Suppressor macrophage treated with lipopolysaccharide for 4 hours (primary cell): ENCODE results near the gene TOR2A.

ENCODE experiments used
- DNase-seq: peaks from one replicate; pipeline ENCODE4 v3.0.0-alpha.2; 2020

Gene TOR2A

DNA sequence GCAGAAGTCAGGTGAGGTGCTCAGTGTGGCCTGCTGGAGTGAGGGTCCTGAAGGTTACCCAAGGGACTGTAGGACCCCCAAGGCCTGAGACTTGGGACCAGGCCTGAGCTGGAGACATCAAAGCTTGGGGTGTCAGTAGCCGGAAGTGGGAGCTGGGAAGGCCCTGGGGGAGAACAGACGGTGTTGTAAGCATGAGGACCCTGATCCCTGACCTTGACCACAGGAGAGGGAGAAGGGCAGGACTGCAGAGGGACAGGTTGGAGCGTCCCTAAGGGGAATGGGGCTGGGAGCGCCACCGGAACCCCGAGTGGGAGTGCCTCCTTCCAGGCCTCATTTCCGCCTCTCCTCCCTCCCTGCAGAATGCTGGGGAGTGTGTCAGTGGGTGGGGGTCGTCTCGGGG lies 18.7 kb downstream of the TOR2A start:
- DNase-seq: no peak

DNA sequence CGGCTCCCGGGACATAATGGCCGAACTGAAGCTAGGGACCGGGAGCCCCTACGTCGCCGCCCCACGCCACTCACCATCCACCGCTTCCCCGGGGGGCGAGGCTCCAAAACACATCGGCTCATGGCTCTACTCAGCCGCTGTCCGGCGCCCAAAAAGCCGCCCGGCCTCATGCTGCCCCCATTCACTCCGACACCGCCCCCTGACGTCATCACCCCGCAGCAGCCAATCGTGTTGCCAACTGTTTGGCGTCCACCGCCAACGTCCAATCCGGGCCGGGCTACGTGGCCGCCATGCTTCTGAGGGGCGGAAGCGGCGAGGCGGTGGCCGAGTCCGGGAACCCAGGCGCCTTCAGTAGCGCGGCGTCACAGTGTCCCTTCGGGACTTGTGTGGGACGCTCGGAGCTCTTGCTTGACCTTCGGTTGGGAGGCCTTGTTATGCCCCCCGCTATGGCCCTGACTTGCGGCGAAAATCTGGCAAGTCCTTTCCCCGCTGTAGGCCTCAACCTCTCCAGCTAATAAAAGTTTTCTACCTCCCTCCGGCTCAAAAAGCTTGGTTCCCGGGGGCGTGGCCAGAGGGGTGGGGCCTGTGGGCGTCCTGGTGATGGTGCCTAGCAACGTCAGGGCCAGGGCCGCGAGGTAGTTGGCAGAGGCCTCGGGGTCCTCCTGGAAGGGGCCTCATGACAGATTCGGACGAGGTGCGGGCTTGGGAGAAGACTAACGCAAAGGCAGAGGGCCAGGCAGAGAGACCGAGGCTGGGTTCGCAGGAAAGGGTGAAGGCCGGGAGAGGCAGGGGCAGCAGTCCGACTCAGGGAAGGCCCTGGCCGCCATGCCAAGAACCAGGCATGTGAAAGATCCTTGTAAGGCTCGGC lies 19.4 kb downstream of the TOR2A start, which contains the start of the genes PTRH1 and TTC16:
Gene PTRH1 (minus strand): TSS at position 194 of the 868 bp plus-strand sequence. CDS start 24 bp downstream, at position 170.
Gene TTC16 (plus strand): TSS at position 610 of the 868 bp plus-strand sequence. CDS start 67 bp downstream, at position 677.
- peak; percentile 98 for DNase-seq

DNA sequence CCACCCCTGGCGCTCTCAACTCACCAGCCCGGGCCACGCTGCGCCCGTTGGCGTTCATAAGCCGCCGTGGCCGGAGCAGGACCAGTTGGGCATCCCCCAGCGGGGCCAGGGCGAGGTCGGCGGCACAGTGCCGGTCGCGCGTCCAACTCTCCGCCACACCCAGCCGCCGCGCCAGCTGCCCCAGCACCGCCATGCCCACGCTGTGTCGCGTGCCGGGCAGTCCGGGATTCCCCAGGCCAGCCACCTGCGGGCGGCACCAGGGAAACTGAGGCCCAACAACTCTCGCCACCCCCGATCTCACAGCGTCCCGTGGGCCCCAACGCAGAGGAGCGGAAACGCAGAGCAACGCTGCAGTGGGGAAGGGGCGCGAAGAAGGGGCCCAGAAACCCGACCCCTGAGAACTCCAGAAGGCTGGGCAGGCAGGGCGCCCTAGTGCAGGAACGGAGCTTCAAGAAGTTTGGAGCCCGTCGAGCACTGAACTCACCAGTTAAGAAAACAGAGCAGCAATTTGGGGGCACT lies 20.1 kb downstream of the TOR2A start:
- DNase-seq: peak; percentile 48

DNA sequence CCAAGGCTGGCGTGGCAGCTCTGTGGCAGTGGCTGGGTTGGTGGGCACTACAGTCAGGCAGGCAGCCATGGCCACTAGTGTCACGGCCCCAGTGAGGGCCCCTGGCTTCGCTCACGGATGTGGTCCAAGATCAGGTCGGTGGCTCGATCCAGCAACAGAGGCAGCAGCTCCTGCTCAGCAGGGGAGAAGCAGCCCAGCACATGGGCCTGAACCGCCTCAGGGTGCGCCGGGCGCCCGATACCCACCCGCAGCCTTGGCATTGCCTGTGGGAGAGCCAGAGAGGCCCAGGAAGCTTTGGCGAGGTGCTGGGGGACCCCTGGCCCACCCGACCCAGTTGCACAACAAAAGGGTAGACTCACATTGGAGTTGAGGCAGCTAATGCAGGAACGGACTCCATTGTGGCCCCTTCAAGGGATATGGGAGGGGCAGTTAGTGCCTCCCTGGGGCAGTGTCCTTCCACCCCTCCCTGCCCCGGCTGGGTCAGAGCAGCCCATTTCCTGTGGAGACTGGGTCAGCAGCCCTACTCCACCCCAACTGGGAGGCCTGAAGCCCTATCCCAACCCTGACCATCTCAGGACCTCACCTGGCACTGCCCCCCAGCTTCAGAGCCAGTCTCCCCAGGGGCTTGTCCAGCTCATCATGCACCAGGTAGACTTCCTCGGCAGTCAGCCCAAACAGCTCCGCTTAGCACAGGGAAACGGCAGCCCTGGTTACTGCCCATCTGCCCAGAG lies 20.9 kb downstream of the TOR2A start:
- DNase-seq: no peak

DNA sequence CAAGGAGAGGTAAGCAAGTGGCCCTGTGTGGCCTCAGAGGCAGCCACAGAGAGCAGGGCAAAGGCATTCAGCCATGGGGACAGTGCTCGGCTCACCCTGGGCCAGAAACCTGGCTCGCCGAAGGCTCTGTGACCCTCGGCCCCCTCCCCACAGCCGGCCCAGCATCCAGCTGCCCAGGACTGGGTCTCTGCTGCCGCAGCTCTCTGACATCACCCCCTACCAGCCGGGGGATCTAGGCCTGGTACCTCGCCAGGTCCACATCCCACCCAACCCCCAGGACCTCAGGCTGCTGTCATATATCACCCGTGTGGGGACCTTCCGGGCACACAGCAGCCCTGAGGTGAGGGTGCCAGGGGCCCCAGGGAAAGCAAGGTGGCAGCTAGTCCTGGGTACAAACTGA lies 22.2 kb downstream of the TOR2A start:
- no peak for DNase-seq

DNA sequence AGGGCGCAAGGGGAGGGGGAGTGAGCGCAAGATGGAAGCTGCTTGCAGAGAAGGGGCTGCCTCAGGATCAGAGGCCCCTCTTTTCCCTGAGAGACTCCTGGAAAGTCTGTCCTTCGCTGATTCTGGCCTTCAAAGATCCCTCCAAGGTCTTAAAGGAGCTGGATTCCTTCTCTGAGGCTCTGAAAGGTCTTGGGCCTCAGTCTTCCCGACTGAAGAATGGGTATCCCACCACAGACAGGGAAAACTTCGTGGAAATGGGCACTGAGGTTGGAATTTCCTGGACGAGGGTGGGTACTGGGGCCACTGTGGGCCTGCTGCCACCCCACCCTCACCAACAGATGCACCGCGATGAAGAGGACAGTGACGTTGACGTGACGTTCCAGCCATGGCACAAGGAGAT lies 22.7 kb downstream of the TOR2A start:
- DNase-seq: no peak

DNA sequence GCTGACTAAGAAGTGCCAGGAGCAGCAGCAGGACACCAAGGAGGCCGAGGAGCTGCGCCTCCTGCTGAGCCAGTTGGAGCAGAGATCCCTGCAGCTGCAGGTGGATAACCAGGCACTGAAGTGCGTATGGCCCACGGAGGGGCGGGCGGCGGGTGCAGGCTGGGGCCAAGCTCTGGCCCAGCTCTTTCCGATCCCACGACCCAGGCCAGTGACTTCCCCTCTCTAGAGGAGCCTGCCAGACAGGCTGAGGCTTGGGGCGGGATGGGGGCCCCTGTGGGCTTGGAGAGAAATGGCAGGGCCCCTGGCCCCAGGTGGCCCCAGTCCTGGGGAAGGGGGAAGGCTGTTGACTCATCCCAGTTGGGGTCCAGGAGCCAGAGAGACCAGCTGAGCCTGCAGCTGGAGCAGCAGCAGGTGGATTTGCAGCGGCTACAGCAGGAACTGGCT lies 23.2 kb downstream of the TOR2A start:
- no peak for DNase-seq

DNA sequence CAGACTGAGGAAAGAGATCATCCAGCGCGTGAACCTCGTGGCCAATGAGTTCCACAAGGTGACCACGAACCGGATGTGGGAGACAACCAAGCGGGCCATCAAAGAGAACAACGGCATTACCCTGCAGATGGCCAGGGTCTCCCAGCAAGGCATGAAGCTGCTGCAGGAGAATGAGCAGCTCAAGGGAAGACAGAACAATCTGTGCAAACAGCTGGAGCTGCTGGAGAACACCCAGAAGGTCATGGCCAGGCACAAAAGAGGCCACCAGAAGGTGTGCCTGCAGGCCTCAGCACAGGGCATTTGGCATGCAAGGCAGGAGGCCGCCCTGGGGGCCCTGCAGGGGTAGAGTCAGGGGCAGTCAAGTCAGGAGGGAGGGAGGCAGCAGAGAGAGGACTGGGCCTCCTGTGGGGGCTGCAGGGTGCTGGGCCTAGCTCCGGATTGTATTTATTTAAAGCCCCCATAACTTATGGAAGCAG lies 23.8 kb downstream of the TOR2A start:
- no peak for DNase-seq

DNA sequence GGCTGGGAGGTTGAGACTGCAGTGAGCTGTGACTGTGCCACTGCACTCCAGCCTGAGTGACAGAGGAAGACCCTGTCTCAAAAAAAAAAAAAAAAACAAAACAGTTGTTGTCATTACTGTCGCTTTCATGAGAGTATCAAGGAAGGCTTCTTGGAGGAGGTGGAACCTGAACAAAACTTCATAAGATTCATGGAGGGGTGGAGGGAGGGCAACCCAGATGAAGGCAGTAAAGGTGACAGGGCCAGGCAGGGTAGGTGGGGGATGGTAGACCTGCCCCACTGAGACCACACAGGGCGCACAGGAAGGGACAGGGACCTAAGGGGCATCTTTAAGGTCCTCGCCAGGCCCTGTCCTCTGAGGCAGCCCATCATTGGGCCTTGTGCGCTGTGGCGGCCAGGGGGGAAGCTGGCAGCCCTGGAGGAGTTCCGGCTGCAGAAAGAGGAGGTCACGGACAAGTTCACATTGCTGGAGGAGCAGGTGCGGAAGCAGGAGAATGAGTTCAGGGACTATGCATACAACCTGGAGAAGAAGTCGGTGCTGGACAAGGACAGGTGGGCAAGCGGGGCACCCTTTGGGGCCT lies 24.8 kb downstream of the TOR2A start:
- no peak for DNase-seq

DNA sequence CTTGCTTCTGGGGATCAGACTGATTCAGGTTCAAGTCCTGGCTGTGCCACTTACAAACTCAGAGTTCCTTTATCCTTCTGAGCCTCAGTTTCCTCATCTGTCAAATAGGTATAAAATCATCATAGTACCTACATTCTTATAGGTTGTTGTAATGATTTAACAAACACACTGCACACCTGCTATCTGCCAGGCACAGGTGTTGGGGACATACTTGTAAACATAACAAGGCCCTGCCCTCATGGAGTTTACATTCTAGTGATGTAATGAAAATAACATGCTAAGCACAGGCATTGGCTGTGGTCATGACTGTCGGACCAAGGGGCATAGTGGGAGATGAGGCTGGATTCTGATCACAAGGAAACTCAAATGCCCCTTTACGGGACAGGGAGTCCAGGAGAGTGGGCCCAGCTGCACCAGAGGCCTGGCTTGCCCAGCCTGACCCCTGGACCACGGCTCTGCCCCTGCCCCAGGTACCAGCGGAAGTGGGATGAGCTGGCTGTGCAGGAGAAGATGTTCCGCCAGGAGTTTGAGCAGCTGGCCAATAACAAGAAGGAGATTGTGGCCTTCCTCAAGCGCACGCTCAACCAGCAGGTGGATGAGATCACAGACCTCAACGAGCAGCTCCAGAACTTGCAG lies 26.0 kb downstream of the TOR2A start:
- no peak for DNase-seq

DNA sequence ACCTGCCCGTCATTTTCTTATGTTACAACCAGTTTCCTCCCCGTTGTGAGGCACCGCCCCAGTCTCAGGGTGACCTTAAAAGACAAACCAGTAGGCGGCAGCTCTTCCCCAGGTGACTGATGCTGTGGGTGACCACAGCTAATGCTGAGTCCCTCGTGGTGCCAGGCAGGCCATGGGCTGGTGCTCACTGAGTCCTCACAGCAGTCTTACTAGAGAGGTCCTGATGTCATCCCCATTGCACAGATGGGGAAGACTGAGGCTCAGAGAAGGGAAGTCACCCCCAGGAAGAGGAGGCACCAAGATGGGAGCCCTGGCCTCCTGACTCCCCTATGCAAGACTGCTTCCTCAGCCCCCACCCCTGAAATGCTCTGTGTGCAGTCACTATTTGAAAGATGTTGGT lies 27.3 kb downstream of the TOR2A start:
- DNase-seq: no peak

DNA sequence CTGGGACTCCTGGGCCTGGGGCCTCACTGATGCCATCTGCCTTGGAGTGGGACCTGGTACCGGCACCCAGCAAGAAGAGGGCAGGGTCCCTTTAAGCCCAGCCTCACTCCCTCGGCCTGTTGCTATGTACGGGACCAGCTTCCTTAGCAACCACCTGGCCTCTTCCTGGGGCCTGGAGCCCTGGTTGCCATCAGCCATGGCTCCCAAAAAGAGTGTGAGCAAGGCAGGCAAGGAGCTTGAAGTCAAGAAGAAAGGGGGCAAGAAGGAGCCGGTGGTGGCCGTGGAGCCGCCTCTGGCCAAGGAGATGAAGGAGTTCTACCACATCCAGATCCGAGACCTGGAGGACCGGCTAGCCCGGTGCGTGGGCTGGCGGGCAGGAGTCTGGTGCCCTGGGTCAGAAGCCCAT lies 28.3 kb downstream of the TOR2A start, which contains the start of gene CFAP157:
Gene CFAP157 (plus strand): TSS at position 153 of the 406 bp plus-strand sequence. CDS start 44 bp downstream, at position 197.
- DNase-seq: no peak

DNA sequence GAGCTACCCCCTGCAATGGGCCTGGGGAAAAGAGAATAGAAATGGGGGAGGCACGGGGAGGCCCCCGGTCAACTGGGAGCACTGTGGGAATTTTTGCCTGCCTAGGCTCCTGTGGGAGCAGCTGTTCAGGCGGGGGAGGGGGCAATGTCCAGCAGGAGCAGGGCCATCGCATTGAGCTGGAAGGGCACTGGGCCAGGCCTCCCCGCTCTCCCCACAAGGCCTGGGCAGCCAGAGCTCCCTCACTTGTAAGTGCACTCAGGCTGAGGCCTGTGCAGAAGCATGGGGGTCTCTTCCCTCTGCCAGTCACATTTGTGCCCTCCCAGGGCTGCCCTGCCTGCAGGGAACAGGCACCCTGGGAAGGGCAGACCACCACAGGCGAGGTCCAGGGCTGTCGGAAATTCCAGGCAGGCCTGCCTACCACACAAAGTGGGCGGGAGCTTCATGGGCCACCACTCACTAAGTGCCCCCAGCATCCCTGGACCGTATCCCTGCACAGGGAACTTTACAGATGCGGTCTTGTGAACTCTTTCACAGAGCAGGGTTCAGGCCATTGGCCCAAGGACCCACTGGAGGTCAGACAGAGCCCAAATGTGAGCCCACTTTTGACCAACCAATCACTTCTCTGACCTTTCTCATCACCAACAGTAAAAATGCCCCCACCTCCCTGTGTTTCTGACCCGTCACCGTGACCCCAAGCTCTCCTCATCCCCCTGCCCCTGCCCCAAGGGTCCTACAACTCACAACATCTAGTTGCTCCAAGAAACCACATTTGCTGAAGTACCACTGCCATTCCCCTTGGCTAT lies 29.3 kb downstream of the TOR2A start:
- no peak for DNase-seq

DNA sequence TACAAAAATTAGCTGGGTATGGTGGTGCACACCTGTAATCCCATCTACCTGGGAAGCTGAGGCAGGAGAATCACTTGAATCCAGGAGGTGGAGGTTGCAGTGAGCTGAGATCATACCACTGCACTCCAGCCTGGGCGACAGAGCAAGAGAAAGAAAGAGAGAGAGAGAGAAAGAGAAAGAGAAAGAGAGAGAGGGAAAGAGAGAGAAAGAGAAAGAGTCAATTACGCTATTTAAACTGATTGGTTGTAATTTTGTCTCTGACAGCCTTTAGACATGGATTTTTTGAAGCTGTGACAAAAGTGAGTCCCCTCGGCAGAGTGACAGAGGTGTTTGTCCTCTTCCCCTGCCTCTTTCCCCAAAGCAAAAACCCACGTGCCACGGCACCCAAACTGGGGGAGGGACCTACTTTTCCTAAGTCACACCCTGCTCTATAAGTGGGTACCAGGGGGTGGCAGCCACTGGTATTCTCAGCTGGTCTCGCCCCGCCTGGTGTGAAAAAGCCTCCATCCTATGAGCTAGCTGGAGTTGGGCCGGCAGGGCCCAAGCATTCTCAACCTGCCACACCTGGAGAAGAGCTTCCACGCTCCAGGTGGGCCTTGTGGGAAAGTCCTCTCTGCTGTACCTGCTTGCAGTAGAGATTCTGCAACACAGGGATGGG lies 31.7 kb downstream of the TOR2A start:
- no peak for DNase-seq

DNA sequence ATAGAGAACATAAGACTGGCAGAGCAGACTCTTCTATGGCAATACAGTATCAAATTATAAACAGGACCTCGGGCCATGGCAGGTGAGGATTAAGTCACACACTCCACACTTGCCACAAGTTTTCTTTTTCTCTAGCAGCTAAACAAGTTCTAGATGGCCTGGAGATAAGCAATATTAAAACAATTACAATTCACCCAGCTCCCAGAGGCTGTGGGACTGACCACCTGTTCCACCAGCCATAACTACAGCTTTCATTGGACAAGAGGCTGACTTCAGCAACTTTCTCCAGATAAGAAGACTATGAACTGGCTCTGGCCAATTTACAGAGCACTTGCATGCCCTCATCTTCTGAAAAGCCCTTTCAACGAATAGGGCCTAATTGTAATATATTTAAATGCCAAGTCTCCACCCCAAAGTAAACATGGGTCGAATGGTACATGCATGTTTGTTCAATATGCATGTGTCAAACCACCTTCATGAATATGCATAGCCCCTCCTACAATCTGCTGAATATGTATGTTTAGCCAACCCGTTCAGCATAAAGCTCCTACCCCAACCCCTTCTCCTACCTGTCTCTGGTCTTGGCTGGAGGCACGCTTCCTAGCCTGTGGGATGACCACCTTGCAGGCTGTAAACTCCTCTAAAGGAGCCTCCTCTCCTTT lies 34.4 kb downstream of the TOR2A start:
- DNase-seq: no peak

DNA sequence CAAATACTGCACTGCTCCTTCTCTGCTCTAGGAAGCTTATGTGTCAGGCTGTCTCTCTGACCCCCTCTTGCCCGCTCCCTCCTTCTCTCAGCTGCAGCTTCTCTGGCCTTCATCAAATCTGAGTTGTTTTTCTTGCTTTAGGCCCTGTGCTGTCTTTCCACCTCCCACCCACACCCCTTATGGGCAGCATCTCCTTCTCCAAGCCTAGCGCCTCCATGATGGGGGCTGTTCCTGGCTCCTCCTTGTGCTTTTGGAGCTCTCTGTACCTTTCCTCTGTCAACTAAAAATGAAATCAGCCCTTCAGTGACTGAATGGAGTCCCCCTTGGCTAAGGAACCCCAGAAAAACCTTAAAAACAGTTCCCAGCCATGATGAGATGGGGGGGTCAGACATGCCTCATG lies 35.0 kb downstream of the TOR2A start:
- no peak for DNase-seq

DNA sequence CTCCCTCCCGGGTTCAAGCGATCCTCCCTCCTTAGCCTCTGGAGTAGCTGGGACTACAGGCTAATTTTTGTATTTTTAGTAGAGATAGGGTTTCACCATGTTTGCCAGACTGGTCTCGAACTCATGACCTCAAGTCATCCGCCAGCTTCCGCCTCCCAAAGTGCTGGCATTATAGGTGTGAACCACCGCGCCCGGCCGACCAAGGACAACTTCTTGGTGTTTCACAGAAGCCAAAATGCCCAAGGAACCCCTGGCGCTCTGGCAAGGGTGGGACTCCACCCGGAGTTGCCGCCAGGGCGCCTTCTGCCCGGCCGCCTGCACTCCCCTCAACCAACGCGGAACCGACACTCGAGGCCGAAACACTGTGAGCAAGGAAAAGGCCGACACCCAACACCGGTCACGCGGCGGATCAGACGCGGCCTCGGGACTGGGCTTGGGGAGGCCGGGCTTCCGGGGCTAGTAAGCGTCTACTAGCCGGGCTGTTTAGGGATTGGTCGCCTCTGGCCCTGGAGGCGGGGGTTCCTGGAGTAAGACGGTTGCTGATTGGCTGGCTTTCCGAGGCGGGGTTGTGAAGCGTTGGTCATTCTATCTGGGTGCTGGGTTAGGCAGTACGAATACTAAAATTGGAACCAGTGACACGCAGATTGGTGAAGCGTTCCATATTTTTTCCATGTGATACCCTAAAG lies 36.0 kb downstream of the TOR2A start:
- peak; percentile 97 for DNase-seq

DNA sequence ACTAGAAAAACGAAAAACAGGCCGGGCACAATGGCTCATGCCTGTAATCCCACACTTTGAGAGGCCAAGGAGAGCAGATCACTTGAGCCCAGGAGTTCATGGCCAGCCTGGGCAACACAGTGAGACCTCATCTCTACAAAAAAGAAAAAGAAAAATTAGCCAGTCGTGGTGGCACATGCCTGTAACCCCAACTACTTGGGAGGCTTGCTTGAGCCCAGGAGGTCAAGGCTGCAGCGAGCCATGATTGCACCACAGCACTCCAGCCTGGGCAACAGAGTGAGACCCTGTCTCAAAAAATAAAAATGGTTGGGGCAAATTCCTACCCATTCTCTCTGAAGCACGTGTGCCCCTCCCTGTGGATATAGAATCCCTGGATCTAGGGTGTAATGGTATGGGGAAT lies 36.7 kb downstream of the TOR2A start:
- DNase-seq: no peak

DNA sequence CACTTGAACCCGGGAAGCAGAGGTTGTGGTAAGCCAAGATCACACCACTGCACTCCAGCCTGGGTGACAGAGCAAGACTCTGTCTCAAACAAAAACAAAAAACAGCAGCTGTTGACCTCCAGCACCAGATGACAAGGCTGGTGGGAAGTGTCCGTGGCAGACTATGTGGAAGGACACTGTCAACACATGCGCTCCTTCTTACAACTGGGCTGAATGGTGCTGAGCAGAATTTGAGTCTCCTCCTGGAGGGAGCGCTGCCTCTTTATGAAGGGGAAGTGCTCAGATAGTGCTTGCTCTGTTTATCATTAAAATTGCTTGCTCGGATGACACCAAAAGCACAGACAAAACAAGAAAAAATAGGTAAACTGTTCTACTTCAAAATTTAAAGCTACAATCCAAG lies 37.5 kb downstream of the TOR2A start:
- no peak for DNase-seq
